HL-60/S4 (cell line): ENCODE results near the gene EGFL6.

ENCODE experiments used
- in situ Hi-C: fragments of 300-500 bp; cut with MboI; formaldehyde crosslinking; loops from 2 replicates; pipeline ENCODE4 v1.14.3; 2022; ENCODE audit warnings: low sequenced_read_pairs

The EGFL6 gene

GRCh38 chrX:13569479-13570260 lies at the start of gene EGFL6:
Gene EGFL6 (plus strand): TSS chrX:13569601. CDS start chrX:13569862, 261 bp downstream.
- in situ Hi-C loops: no loop called here

- in situ Hi-C loops: loop anchor here (25.0 kb wide), 1 partner anchor 117 kb away; no protein-coding TSS in a partner anchor
Observed at GRCh38 chrX:13520351-13520750, 49.0 kb upstream of the EGFL6 start.

- in situ Hi-C loops: loop anchor here (25.0 kb wide), 1 partner anchor 116 kb away; no protein-coding TSS in a partner anchor
Observed at GRCh38 chrX:13520936-13521335, 48.5 kb upstream of the EGFL6 start.

- in situ Hi-C loops: loop anchor here (25.0 kb wide), 1 partner anchor 114 kb away; no protein-coding TSS in a partner anchor
Observed at GRCh38 chrX:13522811-13523210, 46.6 kb upstream of the EGFL6 start.

GRCh38 chrX:13533726-13534125 lies 35.7 kb upstream of the EGFL6 start:
- in situ Hi-C loops: no loop called here

GRCh38 chrX:13535376-13536165 lies 33.8 kb upstream of the EGFL6 start:
- in situ Hi-C loops: no loop called here

GRCh38 chrX:13536551-13536950 lies 32.9 kb upstream of the EGFL6 start:
- in situ Hi-C loops: no loop called here

- in situ Hi-C loops: no loop called here
Observed at GRCh38 chrX:13538414-13538813, 31.0 kb upstream of the EGFL6 start.

GRCh38 chrX:13540602-13541001 lies 28.8 kb upstream of the EGFL6 start:
- in situ Hi-C loops: no loop called here

- in situ Hi-C loops: no loop called here
Observed at GRCh38 chrX:13545726-13546125, 23.7 kb upstream of the EGFL6 start.

- in situ Hi-C loops: no loop called here
Observed at GRCh38 chrX:13547671-13548070, 21.7 kb upstream of the EGFL6 start.

GRCh38 chrX:13550346-13550745 lies 19.1 kb upstream of the EGFL6 start:
- in situ Hi-C loops: no loop called here

GRCh38 chrX:13551610-13552009 lies 17.8 kb upstream of the EGFL6 start:
- in situ Hi-C loops: no loop called here

GRCh38 chrX:13552892-13553291 lies 16.5 kb upstream of the EGFL6 start:
- in situ Hi-C loops: no loop called here

GRCh38 chrX:13565511-13565910 lies 3.9 kb upstream of the EGFL6 start:
- in situ Hi-C loops: no loop called here

GRCh38 chrX:13570261-13570605 lies 832 bp downstream of the EGFL6 start:
- in situ Hi-C loops: no loop called here

- in situ Hi-C loops: no loop called here
Observed at GRCh38 chrX:13571136-13571535, 1.7 kb downstream of the EGFL6 start.

GRCh38 chrX:13574600-13574999 lies 5.2 kb downstream of the EGFL6 start:
- in situ Hi-C loops: no loop called here

- in situ Hi-C loops: no loop called here
Observed at GRCh38 chrX:13579661-13580060, 10.3 kb downstream of the EGFL6 start.

GRCh38 chrX:13581554-13581953 lies 12.2 kb downstream of the EGFL6 start:
- in situ Hi-C loops: no loop called here

GRCh38 chrX:13587786-13588477 lies 18.5 kb downstream of the EGFL6 start:
- in situ Hi-C loops: no loop called here
